Activated naive CD4-positive, alpha-beta T cell treated with anti-CD3 and anti-CD28 coated beads, Interleukin-2, amount 50 U/mL, for 72 hours (primary cell): Measurements from ENCODE around the gene ARHGAP36. TPM values are rescaled to one million over a fixed set of nuclear protein-coding genes. Genes with fewer than 3 reads are reported as not detected.

Experiments used
- ATAC-seq, 2 donors: fragments of 150-1000 bp; cut with Tn5 transposase; 2 replicates each; pipeline ENCODE4 v1.10.0; 2021; ENCODE audit warnings: mild to moderate bottlenecking in 2 of 2, moderate library complexity in 2 of 2
- DNase-seq, 2 donors: peaks; one replicate each; pipeline ENCODE4 v3.0.0; 2021 to 2022; ENCODE audit warnings: low spot score in 2 of 2
- H3K27ac Mint-ChIP-seq, 2 donors: one replicate each; pipeline ENCODE4 v1.8.0; 2022; ENCODE audit warnings: mild to moderate bottlenecking in 2 of 2, mixed read lengths in 2 of 2
- H3K36me3 Mint-ChIP-seq, 2 donors: one replicate each; pipeline ENCODE4 v1.8.0; 2022; ENCODE audit warnings: mixed read lengths in 2 of 2
- H3K9me3 Mint-ChIP-seq, 2 donors: one replicate each; pipeline ENCODE4 v1.8.0; 2022; ENCODE audit warnings: mixed read lengths in 2 of 2
- total RNA-seq, 2 donors: library from RNA; stranded (reverse); gene quantifications; one replicate each; pipeline ENCODE4 v1.2.3, GENCODE V29; 2022

The ARHGAP36 gene
- total RNA-seq, 2 donors from 2014 or later: not detected

- H3K27ac Mint-ChIP-seq: no peak overlapping the region
- no peak for DNase-seq
- ATAC-seq: no peak
- H3K9me3 Mint-ChIP-seq: no peaks in the 10 kb centered on the region
- no peaks in the 10 kb centered on the region for H3K36me3 Mint-ChIP-seq
Observed at GRCh38 chrX:131066237-131066636, 8.1 kb downstream of the ARHGAP36 start.

- H3K9me3 Mint-ChIP-seq: no peaks in the 10 kb centered on the region
- no peaks in the 10 kb centered on the region for H3K36me3 Mint-ChIP-seq
- ATAC-seq (no peak), DNase-seq (no peak)
- no peak overlapping the region for H3K27ac Mint-ChIP-seq
Observed at GRCh38 chrX:131067216-131067615, 9.1 kb downstream of the ARHGAP36 start.

GRCh38 chrX:131067846-131068745 is 9.9 kb downstream of the ARHGAP36 start:
- Mint-ChIP-seq H3K9me3 (no peaks in the 10 kb centered on the region), H3K27ac (no peak overlapping the region), H3K36me3 (no peaks in the 10 kb centered on the region)
- no peak for DNase-seq
- ATAC-seq: no peak

- peak in 1 of 2 donors; percentile 52 for ATAC-seq
- no peaks in the 10 kb centered on the region for H3K9me3 Mint-ChIP-seq
- no peak overlapping the region for H3K27ac Mint-ChIP-seq
- peak in 1 of 2 donors; percentile 13 for DNase-seq
- H3K36me3 Mint-ChIP-seq: no peaks in the 10 kb centered on the region
Observed at GRCh38 chrX:131068945-131069719, 11.0 kb downstream of the ARHGAP36 start.

GRCh38 chrX:131072871-131073571 is 14.9 kb downstream of the ARHGAP36 start:
- DNase-seq (no peak), ATAC-seq (no peak)
- no peaks in the 10 kb centered on the region for H3K36me3 Mint-ChIP-seq
- H3K27ac Mint-ChIP-seq: no peak overlapping the region
- no peaks in the 10 kb centered on the region for H3K9me3 Mint-ChIP-seq

GRCh38 chrX:131073607-131074006 is 15.5 kb downstream of the ARHGAP36 start:
- no peaks in the 10 kb centered on the region for H3K9me3 Mint-ChIP-seq
- no peak for ATAC-seq
- no peak for DNase-seq
- no peaks in the 10 kb centered on the region for H3K36me3 Mint-ChIP-seq
- H3K27ac Mint-ChIP-seq: no peak overlapping the region

- Mint-ChIP-seq H3K36me3 (no peaks in the 10 kb centered on the region), H3K27ac (peak overlapping the region in 1 of 2 donors; percentile 79), H3K9me3 (no peaks in the 10 kb centered on the region)
- ATAC-seq (no peak), DNase-seq (no peak)
Observed at GRCh38 chrX:131081772-131082740, 23.9 kb downstream of the ARHGAP36 start.

- H3K27ac Mint-ChIP-seq: no peak overlapping the region
- no peaks in the 10 kb centered on the region for H3K9me3 Mint-ChIP-seq
- no peak for DNase-seq
Observed at GRCh38 chrX:131083510-131084142, 25.5 kb downstream of the ARHGAP36 start.

GRCh38 chrX:131084145-131084544 is 26.0 kb downstream of the ARHGAP36 start:
- Mint-ChIP-seq H3K36me3 (no peaks in the 10 kb centered on the region), H3K27ac (no peak overlapping the region), H3K9me3 (no peaks in the 10 kb centered on the region)
- no peak for DNase-seq
- no peak for ATAC-seq

More at GRCh38 chrX:131083510-131084142, 25.5 kb downstream of the ARHGAP36 start:
- H3K36me3 Mint-ChIP-seq: no peaks in the 10 kb centered on the region
- ATAC-seq: no peak

- ATAC-seq: no peak
- no peak for DNase-seq
- Mint-ChIP-seq H3K9me3 (no peaks in the 10 kb centered on the region), H3K27ac (no peak overlapping the region), H3K36me3 (no peaks in the 10 kb centered on the region)
Observed at GRCh38 chrX:131136776-131137175, 78.6 kb downstream of the ARHGAP36 start.

- DNase-seq (no peak), ATAC-seq (peak in 1 of 2 donors; percentile 24)
- Mint-ChIP-seq H3K9me3 (no peaks in the 10 kb centered on the region), H3K27ac (no peak overlapping the region), H3K36me3 (no peaks in the 10 kb centered on the region)
Observed at GRCh38 chrX:131139072-131139471, 80.9 kb downstream of the ARHGAP36 start.

Other genes with a start within 250 kb of the ARHGAP36 start
- gene ENOX2, start 155.1 kb upstream of the ARHGAP36 start, total RNA-seq: 10 to 100 TPM in 1 of 2 donors, 1 to 10 TPM in 1; 5.9 to 13.8 TPM
- not detected for gene IGSF1, start 231.0 kb downstream of the ARHGAP36 start, total RNA-seq